GM19455 (cell line): ENCODE results near the gene RSPO1.
"Not testable (repeated sequence)": the region's sequence is repeated elsewhere in the genome, so short reads cannot be mapped to it uniquely, and the experiment has no call there.

Experiments used
- ATAC-seq: cut with Tn5 transposase; IDR thresholded peaks from one replicate; pipeline ENCODE4 v1.9.1; 2021; ENCODE audit not compliant: unreplicated experiment

Gene RSPO1

DNA sequence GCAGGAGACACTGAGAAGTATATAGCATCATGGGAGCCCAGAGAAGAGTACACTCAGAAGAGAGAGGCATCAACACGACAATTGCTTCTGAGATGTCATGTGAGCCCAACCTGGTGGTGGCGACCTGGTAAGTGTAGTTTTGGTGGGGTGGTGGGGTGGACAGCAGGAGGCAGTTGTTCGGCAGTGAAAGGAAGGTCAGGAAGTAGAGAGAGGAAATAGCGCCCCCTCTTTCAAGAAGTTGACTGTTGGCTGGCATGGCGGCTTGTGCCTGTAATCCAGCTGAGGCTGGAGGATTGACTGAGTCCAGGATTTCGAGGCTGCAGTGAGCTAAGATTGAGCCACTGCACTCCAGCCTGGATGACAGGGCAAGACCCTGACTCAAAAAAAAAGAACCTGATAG is 12.6 kb downstream of the RSPO1 start:
- ATAC-seq = no peak

DNA sequence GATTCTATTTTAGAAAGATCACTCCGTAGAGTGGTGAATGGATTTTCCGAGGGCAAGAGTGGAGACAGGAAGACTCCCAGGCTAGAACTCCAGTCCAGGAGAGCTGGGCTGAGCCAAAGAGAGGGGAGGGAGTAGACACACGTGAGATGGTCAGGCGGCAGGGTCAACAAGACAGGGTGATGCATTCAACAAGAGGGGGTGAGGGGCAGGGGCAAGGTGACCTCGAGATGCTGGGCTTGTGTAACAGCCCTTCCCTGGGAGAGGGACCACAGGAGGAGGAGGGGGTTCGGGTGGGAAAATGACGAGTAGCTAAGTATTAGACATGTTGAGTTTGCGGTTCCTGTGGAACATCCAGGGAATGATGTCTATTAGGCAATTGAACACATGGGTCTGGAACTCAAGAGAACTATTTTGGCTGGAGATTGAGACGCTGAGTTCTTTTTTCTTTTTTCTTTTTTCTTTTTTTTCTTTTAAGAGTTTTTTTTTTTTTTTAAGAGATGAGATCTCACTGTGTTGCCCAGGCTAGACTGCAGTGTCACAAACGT is 13.3 kb downstream of the RSPO1 start:
- no peak for ATAC-seq

DNA sequence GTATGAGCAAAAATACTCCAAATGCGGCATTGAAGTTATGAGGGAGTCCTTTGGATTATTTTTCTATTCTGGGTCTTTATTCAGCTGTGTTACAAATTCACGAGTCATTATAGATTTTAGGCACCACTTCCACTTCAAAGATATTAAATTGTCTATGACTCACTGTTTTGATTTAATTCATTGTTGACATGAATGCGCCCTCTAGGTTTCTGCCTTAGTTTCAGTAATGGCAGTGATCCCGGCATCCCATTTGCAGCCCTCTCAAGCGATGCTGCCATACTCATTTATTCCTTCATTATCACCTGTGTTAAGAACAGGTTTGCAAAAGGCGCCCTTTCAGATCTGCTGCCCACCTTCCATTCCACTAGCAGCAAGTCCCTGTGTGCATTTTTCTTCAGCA is 14.0 kb downstream of the RSPO1 start:
- no peak for ATAC-seq

DNA sequence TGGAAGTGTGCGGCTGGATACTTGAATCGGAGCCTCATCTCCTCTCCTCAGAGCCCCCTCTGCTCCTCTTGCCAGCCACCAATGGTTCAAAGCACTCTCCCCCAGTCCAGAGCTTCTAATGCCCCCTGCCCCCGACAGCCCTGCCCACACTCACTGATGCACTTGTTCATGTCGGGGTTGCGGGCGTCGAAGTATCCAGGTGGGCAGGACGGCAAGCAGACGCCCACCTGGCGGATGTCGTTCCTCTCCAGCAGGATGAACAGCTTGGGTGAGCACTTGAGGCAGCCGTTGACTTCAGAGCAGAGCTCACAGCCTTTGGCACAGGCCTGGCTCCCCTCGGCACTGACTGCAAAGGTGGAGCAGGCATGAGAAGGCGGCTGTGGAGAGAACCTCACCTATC is 18.4 kb downstream of the RSPO1 start:
- ATAC-seq = no peak

DNA sequence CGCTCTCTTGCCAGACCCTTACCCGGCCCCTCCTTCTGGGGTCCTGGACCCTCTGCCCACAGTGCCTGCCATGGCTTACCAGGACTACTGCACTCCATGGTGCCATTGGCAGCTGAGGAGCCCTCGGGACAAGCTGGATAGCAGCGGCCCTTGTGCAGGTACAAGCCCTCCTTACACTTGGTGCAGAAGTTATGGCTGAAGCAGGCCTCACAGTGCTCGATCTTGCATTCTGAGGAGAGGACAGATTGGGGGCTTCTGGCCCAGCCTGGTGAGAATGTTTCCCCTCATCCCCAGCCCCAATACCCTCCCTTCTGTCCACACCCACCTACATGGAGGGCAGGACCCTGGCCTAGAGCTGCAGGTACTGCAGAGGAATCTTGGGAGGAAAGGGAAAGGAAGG is 20.6 kb downstream of the RSPO1 start:
- no peak for ATAC-seq

DNA sequence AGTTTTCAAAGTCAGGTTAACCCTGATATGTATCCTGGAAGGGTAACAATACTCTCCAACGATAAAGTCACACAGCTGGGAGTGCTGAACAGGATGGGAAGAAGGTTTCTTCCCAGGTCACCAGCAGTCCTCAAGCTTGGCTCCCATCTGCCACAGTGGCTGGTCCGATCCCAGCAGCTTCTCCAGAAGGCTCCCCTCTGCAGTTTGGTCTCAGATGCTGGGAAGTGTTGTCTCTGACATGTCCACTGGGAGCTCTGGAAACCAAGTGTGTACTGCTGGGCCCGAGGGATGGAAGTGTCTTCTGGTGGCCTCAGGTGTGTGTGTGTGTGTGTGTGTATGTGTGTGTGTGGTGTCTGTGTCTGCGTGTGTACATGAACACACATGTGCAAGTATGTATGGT is 22.5 kb downstream of the RSPO1 start:
- ATAC-seq = no peak

DNA sequence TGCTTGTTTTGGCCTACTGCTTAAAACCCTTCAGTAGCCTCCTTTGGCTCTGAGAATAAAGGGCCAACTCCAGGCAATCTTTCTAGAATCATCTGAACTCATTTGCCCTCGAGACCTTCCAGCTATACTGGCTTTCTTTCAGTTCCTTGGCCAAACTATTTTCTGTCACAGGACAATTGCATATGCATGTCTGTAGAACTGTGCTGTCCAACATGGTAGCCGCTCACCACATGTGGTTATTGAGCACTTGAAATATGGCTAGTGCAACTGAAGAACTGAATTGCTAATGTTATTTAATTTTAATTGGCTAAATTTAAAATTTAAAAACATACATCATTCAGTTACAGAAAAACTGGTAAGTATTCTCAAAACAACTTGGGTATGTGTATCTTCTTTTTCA is 24.7 kb downstream of the RSPO1 start:
- ATAC-seq = no peak

DNA sequence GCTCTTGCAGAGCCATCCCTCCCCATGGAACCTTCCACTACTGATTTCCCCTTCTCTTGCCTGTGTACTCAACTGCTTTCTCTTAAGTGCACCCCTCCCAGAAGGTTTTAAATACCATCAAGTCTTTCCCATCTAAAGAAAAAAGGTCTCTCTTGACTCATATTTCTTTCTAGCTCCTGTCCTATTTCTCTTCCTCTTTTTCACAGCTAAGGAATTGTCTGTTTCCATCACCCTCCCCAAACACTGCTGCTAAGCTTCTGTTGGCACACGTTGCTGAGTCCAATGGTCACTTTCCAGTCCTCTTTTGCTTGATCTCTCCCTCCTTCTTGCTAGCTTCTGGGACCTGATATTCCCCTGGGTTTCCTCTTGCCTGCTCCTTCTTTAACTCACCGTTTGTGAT is 25.7 kb downstream of the RSPO1 start:
- ATAC-seq = no peak

DNA sequence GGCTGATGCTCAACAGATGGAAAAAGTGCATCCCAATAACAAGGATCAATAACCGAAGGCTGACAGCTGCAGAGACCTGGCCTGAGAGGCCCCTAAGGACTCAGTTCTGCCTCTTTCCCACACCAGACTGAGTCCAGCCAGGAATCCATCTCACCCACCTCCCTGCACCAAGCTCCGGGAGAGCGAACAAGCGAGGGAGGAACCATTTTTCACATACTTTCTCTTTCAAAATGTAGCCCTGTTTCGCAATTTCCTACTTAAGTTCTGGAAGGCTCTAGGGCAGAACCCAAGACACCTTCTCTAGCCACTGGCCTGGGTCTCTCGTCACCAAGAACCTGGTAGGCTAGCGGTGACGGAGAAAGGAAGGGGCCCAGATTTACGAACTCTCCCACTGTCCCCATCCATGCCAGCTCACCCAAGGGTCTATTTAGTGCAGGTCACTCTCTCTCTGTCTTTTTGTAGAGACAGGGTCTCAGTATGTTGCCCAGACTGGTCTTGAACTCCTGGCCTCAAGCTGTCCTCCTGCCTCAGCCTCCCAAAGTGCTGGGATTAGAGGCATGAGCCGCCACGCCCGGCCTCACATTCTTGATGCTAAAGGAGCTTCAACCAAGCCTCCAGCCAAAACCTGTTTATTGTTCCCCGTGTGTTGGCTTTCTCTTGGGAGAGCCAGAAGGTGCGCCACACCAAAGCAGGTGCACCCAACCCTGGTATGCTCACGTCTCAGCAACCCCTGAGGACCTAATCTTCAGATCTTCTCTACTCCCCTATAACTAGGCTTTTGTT is 28.0 kb downstream of the RSPO1 start:
- no peak for ATAC-seq

DNA sequence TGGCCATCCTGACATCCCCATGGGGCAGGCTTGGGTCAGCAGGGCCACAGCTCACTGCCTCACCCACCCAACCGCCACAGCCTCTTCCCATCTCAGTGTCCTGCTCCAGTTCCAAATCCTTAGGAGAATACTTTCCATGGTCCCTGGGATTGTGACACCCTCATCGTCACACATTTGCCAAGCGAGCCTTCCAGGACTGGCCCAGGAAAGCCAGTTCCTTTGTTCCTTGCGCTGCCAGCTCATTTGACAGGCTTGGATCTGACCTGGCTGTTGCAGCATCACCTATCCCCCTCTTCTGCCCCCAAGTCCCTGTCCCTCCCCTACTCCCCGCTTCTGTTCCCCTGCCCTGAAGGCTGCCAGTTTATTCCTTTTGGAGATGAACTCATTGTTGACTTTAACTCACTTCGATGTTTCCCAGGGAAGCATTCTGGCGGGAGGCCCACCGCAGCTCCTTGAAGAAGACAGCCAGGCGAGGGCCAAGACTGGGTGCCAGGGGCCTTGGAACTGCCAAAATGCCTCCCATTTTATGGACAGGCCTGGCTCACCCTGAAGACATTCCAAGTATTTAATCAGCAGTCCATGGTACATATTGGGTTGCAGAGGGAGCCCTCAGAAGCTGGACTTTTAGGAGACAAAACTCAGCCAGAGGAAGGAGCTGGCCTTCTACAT is 28.8 kb downstream of the RSPO1 start:
- no peak for ATAC-seq

DNA sequence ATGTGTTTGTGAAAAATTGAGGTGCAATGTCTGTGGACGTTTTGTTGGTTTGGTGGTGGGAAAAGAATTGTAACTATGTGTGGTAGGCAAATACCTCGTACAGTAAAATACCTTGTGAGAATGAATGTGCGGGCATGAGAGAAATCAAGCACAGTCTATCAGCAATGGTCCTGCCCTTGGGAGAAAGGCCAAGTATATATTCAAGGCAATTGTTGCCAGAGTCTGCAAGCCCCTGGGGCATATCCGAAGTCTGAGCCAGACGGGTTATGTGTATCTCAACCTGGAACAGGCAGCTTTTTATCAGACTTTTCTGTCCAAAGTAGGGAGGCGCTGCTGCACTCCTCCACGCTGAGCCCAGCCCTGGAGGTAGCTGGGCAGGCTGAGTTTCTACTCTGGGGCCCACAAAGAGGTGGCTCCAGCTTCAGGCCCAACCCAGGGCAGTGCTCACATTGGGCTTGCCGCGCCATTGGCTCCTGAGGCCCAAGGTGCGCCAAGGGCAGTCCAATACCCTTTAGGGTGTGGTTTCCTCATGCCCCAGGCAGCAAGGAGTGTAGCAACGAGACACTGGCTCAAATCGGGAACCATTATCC is 29.5 kb downstream of the RSPO1 start:
- ATAC-seq = no peak

DNA sequence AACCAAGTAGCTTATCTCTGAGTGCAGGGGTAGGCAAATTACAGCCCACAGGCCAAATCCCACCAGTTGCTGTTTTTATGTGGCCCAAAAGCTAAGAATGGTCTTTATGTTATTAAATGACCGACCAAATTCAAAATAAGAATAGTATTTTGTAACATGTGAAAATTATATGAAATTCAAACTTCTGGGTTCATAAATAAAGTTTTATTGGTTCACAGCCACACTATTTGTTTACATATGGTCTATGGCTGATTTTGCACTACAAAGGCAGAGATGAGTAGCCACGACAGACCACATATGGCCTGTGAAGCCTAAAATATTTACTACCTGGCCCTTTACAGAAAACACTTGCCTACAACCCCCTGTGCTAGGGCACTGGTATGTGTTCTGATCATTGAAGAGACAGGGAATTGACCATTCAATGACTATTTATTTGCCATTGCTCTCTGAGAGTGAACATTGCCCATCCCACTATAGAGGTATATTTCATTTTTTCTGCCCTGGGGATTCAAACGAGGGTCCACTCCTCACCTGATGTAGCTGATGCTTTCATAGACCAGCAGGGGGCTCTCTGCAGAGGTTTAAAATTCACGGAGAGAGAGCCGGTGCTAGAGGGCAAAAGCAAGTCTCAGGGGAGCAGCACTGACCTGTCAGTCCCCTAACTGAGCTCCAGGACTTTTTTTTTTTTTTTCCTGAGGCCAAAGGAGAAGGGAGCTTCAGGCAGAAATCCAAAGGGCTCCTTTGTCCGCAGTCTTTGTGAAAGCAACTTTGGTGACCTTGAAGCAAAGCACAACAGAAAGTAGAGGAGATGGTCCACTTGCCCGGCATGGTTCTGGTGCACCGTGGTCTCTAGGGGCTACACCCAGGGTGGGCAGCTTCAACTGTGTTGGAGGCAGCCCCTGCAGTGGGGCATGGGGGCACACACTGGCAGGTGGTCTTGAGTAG is 31.7 kb downstream of the RSPO1 start:
- no peak for ATAC-seq

DNA sequence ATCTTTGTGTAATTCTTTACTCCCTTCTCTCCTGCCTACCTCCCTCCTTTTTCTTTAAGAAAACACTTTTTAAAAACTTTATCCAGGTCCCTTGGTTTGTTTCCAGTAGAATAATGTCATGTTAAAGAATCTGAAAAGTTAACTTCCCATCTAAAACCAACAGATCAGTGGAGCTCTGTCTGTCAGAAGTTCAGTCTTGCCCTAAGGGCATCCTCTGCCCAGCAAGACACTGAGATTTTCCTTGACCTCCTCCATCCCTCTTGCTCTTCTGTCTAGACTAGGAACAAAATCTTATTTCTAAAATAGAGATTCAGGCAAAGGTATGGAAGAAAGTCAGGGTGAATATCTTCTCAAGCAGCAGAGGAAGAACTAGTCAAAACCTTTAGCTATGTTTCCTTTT is 33.3 kb downstream of the RSPO1 start:
- no peak for ATAC-seq

DNA sequence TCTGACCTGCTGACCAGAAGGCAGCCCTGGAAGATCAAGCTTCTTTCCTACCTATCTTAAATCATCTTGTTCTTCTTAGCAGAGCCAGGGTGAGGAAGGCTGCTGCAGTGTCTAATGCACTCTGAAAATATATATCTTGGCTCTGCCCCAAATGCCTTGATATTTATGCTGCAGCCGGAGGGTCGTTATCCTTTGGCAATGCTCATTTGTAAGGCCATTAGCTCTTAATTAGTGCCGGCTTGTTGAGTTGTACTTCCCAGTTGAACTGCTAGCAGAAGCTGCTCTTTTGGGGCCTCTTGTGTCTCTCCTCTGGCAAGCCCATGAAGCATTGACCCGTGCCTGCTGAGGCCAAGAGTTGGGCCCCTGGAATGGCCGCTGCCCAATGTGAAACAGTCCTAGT is 34.8 kb downstream of the RSPO1 start:
- no peak for ATAC-seq

DNA sequence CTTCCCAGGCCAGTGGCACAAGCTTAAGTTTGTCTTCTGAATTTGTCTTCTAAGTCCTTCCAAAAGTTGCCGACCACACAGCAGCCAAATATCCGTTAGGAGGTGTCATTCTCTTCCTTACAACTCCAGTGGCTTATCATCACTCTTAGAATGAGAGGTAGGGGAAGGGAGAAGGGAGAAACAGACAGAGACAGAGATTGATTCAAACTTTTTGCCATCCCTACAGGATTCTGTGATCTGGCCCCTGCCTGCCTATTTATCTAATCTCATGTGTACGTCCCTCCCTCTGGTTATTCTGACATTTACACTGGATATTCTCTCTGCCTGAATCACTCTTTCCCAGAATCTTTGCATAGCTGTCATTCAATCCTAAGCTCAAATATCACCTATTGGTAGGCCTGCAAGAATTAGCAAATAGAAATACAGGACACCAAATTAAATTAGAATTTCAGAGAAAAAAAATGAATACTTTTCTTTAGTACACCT is 38.5 kb downstream of the RSPO1 start:
- peak; percentile 20 for ATAC-seq

DNA sequence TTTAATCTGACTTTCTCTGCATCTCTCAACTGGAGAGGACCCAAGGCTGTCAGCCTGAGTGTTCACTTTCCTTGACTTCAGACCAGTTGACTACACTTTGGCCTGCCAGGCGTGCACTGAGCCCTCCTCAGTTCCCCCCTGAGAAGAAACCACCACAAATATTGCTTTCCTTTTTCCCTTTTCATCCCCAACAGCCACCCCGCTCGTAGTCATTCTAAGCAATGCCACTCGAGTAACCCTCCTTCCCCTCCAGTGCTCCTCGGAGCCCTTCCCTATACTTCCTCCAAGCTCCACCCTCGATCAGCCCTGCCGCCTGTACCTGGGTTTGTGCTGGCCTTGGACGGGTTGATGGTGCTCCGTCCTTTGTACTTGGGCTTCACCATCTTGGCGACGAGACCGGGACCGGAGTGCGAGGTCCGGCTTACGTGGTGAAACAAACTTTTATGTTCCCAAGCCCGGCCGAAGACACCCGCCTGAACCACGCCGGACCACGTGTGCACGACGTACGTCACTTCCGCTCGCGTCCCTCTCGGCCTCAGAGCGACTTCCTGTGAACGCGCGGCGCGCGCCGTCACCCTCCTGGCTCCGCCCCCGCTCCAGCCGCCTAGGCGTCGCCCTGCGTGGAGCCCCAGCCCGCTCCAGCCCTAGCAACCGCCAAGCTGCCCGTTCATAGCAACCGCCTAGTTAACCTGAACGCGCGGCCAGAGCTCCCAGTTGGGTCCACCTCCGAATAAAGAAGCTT is 39.1 kb downstream of the RSPO1 start, which contains the start of gene GNL2:
TSS of gene GNL2 (minus strand) at position 498 of the 742 bp plus-strand sequence. CDS start at position 383, 115 bp downstream.
- ATAC-seq = peak; percentile 92

DNA sequence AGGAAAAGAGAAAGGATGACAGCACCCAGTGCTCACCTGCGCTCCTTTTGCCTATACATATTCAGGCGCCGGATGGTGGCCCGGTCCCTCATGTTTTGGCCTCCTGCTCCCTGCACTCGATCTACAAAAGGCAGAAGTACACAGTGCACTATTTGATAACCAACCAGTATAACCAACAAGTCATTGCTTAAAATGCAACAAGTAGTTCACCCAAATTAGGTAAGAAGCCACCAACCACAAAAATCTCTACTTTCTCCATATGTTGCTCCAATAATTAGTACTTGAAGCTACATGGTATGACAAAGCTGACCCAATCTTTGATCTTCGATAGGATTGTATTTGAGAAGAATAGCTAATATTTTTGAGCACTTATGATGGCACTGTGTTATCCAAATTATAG is 41.0 kb downstream of the RSPO1 start:
- no peak for ATAC-seq

DNA sequence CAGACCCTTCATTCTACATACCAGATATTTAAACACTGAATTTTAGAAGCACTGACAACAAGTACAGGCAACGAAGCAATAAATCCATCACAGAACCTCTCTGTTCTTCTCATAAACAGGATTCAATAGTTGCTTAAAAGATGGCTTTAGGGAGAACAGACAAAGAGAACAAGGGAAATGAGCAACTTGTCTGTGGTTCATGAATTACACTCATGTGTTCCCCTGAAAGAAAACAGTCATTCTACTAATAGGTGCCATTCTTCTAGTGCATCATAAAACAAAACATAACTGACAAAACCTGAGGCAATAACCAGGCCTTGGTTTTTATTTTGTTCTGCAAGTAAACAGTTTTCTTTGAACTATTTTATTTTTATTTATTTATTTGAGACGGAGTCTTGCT is 45.8 kb downstream of the RSPO1 start:
- no peak for ATAC-seq

DNA sequence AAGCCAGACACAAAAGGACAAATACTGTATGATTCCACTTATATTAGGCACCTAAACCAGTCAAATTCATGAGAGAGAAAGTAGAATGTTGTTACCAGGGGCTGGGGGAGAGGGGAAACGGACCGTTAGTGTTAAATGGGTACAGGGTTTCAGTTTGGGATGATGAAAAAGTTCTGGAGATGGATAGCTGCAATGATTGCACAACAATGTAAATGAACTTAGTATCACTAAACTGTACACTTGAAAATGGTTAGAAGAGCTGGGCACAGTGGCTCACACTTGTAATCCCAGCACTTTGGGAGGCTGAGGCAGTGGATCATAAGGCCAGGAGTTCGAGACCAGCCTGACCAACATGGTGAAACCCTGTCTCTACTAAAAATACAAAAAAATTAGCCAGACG is 50.1 kb downstream of the RSPO1 start:
- not testable (repeated sequence) for ATAC-seq

DNA sequence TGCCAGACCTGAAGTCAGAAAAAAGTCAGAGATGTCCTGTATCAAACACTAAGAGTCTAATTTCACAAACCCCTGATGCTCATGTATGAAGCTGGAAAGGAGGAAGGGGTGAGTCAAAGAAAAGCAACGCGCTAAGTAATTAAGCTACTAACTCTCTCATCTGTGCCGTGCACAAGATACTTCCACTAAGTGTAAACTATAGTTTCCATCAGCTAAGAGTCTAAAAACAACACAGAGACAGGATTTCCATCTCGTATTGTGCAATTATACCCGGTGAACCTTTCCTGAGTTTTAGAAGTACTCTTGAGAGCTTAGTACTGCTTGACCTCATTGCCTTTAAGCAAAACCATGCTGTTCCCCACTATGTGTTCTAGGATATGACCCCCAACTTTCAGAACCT is 59.0 kb downstream of the RSPO1 start:
- ATAC-seq = no peak
